ENCODE results near the gene RIPPLY1. TPM values are rescaled to one million over a fixed set of nuclear protein-coding genes. Genes with fewer than 3 reads are reported as not detected.

Gene RIPPLY1
- polyA plus RNA-seq, 1 of the 3 experiments (the other 2 are of a cell fraction): 0.08 TPM

DNA sequence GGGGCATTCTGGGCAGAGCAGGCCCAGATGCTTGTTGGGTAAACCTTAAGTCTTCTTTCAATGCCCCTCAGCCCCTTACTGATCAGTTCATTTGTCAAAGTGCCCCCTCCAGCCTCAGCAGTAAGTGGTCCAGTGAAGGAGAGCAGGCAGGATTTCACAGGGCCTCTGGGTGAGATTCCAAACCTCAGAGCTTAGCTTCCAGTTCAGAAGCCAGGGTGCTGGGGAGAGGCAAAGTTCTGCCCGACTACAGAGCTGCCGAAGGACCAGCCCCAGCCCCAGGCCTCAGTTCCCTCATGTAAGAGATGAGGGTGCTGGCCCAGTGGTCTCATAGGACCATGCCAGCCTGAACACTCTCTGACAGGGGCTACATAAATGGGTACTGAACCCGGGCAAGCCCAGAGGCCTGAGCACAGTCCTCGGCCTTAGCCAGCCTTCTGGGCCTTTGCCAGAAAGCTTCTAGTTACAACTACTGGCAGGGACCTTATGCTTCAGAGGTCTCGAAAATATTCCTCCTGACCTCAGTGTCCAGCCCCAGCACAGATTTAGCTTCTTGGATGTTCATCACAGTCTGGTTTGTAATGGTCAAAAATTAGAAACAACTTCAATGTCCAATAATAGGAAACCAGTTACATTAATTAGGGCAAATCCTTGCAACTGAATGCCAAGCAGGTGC lies 851 bp upstream of the RIPPLY1 start (continued):
- TF ChIP-seq, protein P1, sequence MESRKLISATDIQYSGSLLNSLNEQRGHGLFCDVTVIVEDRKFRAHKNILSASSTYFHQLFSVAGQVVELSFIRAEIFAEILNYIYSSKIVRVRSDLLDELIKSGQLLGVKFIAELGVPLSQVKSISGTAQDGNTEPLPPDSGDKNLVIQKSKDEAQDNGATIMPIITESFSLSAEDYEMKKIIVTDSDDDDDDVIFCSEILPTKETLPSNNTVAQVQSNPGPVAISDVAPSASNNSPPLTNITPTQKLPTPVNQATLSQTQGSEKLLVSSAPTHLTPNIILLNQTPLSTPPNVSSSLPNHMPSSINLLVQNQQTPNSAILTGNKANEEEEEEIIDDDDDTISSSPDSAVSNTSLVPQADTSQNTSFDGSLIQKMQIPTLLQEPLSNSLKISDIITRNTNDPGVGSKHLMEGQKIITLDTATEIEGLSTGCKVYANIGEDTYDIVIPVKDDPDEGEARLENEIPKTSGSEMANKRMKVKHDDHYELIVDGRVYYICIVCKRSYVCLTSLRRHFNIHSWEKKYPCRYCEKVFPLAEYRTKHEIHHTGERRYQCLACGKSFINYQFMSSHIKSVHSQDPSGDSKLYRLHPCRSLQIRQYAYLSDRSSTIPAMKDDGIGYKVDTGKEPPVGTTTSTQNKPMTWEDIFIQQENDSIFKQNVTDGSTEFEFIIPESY (IDR thresholded peaks at IDR 0.05; ENCODE audit: borderline replicate concordance, low read depth): no peak
- no peak for TF ChIP-seq MXI1 (IDR thresholded peaks at IDR 0.05; ENCODE audit: low read depth, low read length)
- TF ChIP-seq, protein P2, sequence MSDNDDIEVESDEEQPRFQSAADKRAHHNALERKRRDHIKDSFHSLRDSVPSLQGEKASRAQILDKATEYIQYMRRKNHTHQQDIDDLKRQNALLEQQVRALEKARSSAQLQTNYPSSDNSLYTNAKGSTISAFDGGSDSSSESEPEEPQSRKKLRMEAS (IDR thresholded peaks at IDR 0.05; ENCODE audit: low read depth): no peak
- no peak for TF ChIP-seq FOSL2 (IDR thresholded peaks at IDR 0.05; ENCODE audit: borderline replicate concordance, low read depth)
- TF ChIP-seq, protein P3, sequence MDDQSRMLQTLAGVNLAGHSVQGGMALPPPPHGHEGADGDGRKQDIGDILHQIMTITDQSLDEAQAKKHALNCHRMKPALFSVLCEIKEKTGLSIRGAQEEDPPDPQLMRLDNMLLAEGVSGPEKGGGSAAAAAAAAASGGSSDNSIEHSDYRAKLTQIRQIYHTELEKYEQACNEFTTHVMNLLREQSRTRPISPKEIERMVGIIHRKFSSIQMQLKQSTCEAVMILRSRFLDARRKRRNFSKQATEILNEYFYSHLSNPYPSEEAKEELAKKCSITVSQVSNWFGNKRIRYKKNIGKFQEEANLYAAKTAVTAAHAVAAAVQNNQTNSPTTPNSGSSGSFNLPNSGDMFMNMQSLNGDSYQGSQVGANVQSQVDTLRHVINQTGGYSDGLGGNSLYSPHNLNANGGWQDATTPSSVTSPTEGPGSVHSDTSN (IDR thresholded peaks at IDR 0.05): no peak
- no peak for TF ChIP-seq FOXM1 (IDR thresholded peaks at IDR 0.05; ENCODE audit: low read depth)
- no peak for TF ChIP-seq CHD2 (IDR thresholded peaks at IDR 0.05; ENCODE audit: low read length, partially characterized antibody)
- no peak for TF ChIP-seq NRF1 (IDR thresholded peaks at IDR 0.05; ENCODE audit: low read depth, low read length)
- TF ChIP-seq TCF12 (IDR thresholded peaks at IDR 0.05): no peak
- no peak for TF ChIP-seq POLR2AphosphoS5 (IDR thresholded peaks at IDR 0.05; ENCODE audit: low read depth, low read length)
- no peak for TF ChIP-seq ELF1 (IDR thresholded peaks at IDR 0.05)

DNA sequence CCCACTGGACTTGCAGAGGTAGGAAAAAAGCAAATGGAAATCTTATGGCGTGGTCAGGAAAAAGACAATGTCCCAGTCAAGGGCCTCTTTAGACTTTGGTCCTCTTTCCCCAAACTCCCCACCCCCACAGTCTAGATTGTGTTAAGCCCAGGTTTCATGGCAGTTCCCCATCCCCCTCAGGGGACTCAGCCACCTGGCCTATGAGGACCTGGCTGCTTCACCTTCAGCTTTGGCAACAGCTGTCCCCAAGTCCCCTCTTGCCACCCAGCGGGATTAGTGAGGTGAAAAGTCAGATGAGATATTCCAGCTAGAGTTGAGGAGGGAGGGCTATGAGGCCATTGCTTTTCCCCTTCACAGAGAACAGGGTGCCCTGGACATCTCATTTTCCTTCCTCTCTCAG lies 457 bp downstream of the RIPPLY1 start:
- 60% methylated on average over 1 of the region's 2 CpGs for WGBS (ENCODE audit: low lambda C conversion rate)
- CTCF ChIA-PET: interaction anchor here (2.2 to 5.2 kb wide), 2 partner anchors 9 to 28 kb away, joined by 6 to 35 read pairs; no protein-coding TSS in a partner anchor
- H3K4me2 ChIP-seq: no peak overlapping the region
- TF ChIP-seq TCF12 (IDR thresholded peaks at IDR 0.05): no peak
- no peak for TF ChIP-seq GATA2 (CRISPR knock-in tag; IDR thresholded peaks at IDR 0.05)
- TF ChIP-seq JUND (IDR thresholded peaks at IDR 0.05): no peak
- TF ChIP-seq, protein P4, sequence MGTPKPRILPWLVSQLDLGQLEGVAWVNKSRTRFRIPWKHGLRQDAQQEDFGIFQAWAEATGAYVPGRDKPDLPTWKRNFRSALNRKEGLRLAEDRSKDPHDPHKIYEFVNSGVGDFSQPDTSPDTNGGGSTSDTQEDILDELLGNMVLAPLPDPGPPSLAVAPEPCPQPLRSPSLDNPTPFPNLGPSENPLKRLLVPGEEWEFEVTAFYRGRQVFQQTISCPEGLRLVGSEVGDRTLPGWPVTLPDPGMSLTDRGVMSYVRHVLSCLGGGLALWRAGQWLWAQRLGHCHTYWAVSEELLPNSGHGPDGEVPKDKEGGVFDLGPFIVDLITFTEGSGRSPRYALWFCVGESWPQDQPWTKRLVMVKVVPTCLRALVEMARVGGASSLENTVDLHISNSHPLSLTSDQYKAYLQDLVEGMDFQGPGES (IDR thresholded peaks at IDR 0.05; ENCODE audit: low read depth, low read length): no peak
- no peak for TF ChIP-seq GABPA (IDR thresholded peaks at IDR 0.05; ENCODE audit: low read depth)
- TF ChIP-seq EP300 (IDR thresholded peaks at IDR 0.05; ENCODE audit: borderline replicate concordance in 1 of 2, low read depth in 1 of 2, low read length in 1 of 2): no peak
- TF ChIP-seq, protein P1 (IDR thresholded peaks at IDR 0.05; ENCODE audit: borderline replicate concordance, low read depth): no peak
- TF ChIP-seq FOXJ3 (CRISPR knock-in tag; IDR thresholded peaks at IDR 0.05): no peak
- no peak for TF ChIP-seq CHD2 (IDR thresholded peaks at IDR 0.05; ENCODE audit: low read length, partially characterized antibody)
- TF ChIP-seq, protein P5, sequence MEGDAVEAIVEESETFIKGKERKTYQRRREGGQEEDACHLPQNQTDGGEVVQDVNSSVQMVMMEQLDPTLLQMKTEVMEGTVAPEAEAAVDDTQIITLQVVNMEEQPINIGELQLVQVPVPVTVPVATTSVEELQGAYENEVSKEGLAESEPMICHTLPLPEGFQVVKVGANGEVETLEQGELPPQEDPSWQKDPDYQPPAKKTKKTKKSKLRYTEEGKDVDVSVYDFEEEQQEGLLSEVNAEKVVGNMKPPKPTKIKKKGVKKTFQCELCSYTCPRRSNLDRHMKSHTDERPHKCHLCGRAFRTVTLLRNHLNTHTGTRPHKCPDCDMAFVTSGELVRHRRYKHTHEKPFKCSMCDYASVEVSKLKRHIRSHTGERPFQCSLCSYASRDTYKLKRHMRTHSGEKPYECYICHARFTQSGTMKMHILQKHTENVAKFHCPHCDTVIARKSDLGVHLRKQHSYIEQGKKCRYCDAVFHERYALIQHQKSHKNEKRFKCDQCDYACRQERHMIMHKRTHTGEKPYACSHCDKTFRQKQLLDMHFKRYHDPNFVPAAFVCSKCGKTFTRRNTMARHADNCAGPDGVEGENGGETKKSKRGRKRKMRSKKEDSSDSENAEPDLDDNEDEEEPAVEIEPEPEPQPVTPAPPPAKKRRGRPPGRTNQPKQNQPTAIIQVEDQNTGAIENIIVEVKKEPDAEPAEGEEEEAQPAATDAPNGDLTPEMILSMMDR (IDR thresholded peaks at IDR 0.05): no peak
- no peak for TF ChIP-seq TEAD4 (IDR thresholded peaks at IDR 0.05; ENCODE audit: borderline replicate concordance, insufficient read depth)

More for the DNA sequence above, 457 bp downstream of the RIPPLY1 start:
- Histone ChIP-seq H3K4me1 (ENCODE audit: control insufficient read depth in 1 of 2, insufficient read depth in 2 of 2, low read depth in 1 of 2, low read length in 1 of 2) (no peaks in the 10 kb centered on the region), H3K27ac (ENCODE audit: low read depth in 2 of 2, low read length in 1 of 2) (no peak overlapping the region), H3K9me3 (no peaks in the 10 kb centered on the region), H4K20me1 (ENCODE audit: insufficient read depth) (no peaks in the 10 kb centered on the region), H3K79me2 (ENCODE audit: insufficient read depth) (no peaks in the 10 kb centered on the region), H3K27me3 (ENCODE audit: insufficient read depth) (peaks cover 8% of the 10 kb centered on the region; the same call in 1 of the 2 replicates), H3F3A (replicated peaks; ENCODE audit: insufficient read depth) (no peaks in the 10 kb centered on the region), H3K36me3 (replicated peaks in 1 of 2; ENCODE audit: control insufficient read depth in 1 of 2, insufficient read depth in 2 of 2, low read length in 1 of 2) (no peaks in the 10 kb centered on the region), H3K4me3 (ENCODE audit: low read depth in 2 of 2, low read length in 1 of 2) (no peak overlapping the region), H3K9me2 (no peaks in the 10 kb centered on the region), H2AFZ (ENCODE audit: low read depth) (no peak overlapping the region), H3K9ac (no peak overlapping the region)
- POLR2A ChIA-PET: no interaction called here
- DNase-seq: no peak

All from SK-N-SH (cell line).